HepG2 (cell line): ENCODE results near the gene TP53AIP1.

Source experiments
- ZBTB8A ChIP-seq: sonication (generic); formaldehyde crosslinking; IDR thresholded peaks from 2 replicates; pipeline ENCODE4 v1.4.0; 2020; ENCODE audit warnings: mild to moderate bottlenecking, low read depth, missing genetic modification reagents, borderline replicate concordance
- ZNF501 ChIP-seq: sonication (generic); formaldehyde crosslinking; IDR thresholded peaks from 2 replicates; pipeline ENCODE4 v1.5.1; 2020; ENCODE audit warnings: mild to moderate bottlenecking, moderate library complexity, missing genetic modification reagents
- TF ChIP-seq, protein P1 (sequence below): sonication (generic); formaldehyde crosslinking; IDR thresholded peaks from 2 replicates; pipeline ENCODE4 v1.8.1; 2023; ENCODE audit warnings: missing genetic modification reagents, mild to moderate bottlenecking, borderline replicate concordance

DNA sequence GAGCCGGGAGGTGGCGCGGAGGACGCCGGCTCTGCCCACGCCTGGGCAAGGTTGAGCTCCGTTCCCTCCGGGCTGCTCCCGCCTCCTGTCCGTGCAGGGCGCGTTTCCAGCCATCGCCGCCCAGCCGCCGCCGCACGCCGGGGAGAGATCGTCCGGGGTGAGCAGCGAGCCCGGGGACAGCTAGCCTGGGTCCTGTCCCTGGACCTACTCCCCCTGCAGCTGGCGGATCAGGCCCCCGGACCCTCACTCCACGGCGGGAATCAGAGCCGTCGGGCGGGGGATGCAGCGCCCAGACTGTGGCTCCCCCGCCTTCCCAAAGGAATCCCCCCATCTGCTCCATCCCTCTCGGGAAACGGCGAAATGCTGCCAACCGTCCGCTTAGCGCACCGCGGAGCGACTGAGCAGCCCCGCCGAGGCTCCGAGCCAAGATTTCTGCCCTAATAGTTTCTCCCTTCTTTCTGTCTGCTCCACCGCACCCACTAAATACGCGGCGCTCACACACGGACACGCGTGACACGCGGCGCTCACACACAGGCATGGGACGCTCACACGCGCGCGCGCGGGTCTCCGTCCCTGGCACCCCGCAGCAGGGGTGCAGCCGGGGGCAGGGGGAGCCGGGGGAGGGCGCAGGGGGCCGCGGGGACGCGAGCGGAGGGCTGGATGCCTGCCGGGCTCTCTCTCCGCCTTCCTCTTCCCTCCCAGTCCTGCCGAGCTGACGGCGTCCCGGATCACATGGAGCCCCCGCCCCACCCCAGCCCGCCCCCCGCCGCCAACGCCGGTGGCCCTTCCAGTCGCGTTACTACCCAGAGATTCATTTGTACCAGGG lies 51.9 kb downstream of the TP53AIP1 start, which contains the start of gene KCNJ5:
- TF ChIP-seq ZNF501 (CRISPR knock-in tag) = no peak
- TF ChIP-seq ZBTB8A (CRISPR knock-in tag) = no peak
- TF ChIP-seq, protein P1, sequence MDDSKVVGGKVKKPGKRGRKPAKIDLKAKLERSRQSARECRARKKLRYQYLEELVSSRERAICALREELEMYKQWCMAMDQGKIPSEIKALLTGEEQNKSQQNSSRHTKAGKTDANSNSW (CRISPR knock-in tag) = no peak
